ACC112 (cell line): Measurements from ENCODE around the gene RERE.
"Not testable (repeated sequence)": the region's sequence is repeated elsewhere in the genome, so short reads cannot be mapped to it uniquely, and the experiment has no call there.

Experiments
- H2AFZ ChIP-seq: fragments of 200-600 bp; sonication (generic); one replicate; pipeline ENCODE4 v1.6.0; 2017; ENCODE audit warnings: antibody characterized with exemption, low read length; ENCODE audit not compliant: unreplicated experiment
- H3K27ac ChIP-seq: fragments of 200-600 bp; sonication (generic); 2 replicates; pipeline ENCODE4 v1.5.1; 2014; ENCODE audit warnings: low read depth, mild to moderate bottlenecking, antibody characterized with exemption, low read length, moderate library complexity
- H3K27me3 ChIP-seq: fragments of 200-600 bp; sonication (generic); 2 replicates; pipeline ENCODE4 v1.6.1; 2014; ENCODE audit warnings: mild to moderate bottlenecking, antibody characterized with exemption, low read length, moderate library complexity, mixed read lengths; ENCODE audit not compliant: insufficient read depth
- H3K36me3 ChIP-seq: fragments of 200-600 bp; sonication (generic); 2 replicates; pipeline ENCODE4 v1.6.1; 2016; ENCODE audit warnings: mild to moderate bottlenecking, antibody characterized with exemption, low read length, moderate library complexity, mixed read lengths; ENCODE audit not compliant: insufficient read depth
- H3K4me1 ChIP-seq: fragments of 200-600 bp; sonication (generic); one replicate; pipeline ENCODE4 v1.6.1; 2016; ENCODE audit warnings: low read length, mixed read lengths; ENCODE audit not compliant: insufficient read depth, unreplicated experiment, control insufficient read depth
- H3K4me3 ChIP-seq: fragments of 200-600 bp; sonication (generic); 2 replicates; pipeline ENCODE4 v1.5.1; 2014; ENCODE audit warnings: mild to moderate bottlenecking, low read depth, low read length
- H3K79me2 ChIP-seq: fragments of 200-600 bp; sonication (generic); one replicate; pipeline ENCODE4 v1.6.0; 2016; ENCODE audit warnings: low read length; ENCODE audit not compliant: control insufficient read depth, unreplicated experiment, insufficient read depth

The RERE gene

GRCh38 chr1:8455700-8456307 is 361.6 kb downstream of the RERE start:
- H2AFZ ChIP-seq = no peak overlapping the region
- peak overlapping the region; percentile 49 for H3K27ac ChIP-seq
- no peak overlapping the region for H3K4me3 ChIP-seq
- H3K27me3 ChIP-seq = no peaks in the 10 kb centered on the region
- H3K4me1 ChIP-seq = peaks cover 16% of the 10 kb centered on the region
- no peaks in the 10 kb centered on the region; the same call in 1 of the 2 replicates for H3K36me3 ChIP-seq
- H3K79me2 ChIP-seq = no peaks in the 10 kb centered on the region

- Histone ChIP-seq H3K27me3 (no peaks in the 10 kb centered on the region), H3K27ac (no peak overlapping the region), H2AFZ (no peak overlapping the region), H3K36me3 (no peaks in the 10 kb centered on the region; the same call in 1 of the 2 replicates), H3K4me3 (no peak overlapping the region), H3K4me1 (peaks cover 13% of the 10 kb centered on the region), H3K79me2 (no peaks in the 10 kb centered on the region)
Observed at GRCh38 chr1:8450312-8450711, 367.1 kb downstream of the RERE start.

GRCh38 chr1:8448911-8449661 is 368.4 kb downstream of the RERE start:
- Histone ChIP-seq H2AFZ (peak overlapping the region; percentile 43), H3K27ac (peak overlapping the region; percentile 37), H3K79me2 (no peaks in the 10 kb centered on the region), H3K4me1 (peaks cover 13% of the 10 kb centered on the region), H3K36me3 (no peaks in the 10 kb centered on the region; the same call in 1 of the 2 replicates), H3K27me3 (no peaks in the 10 kb centered on the region), H3K4me3 (peak overlapping the region; percentile 66)

- H3K4me1 ChIP-seq = peaks cover 13% of the 10 kb centered on the region
Observed at GRCh38 chr1:8448505-8448904, 368.9 kb downstream of the RERE start.

GRCh38 chr1:8447616-8448150 is 369.8 kb downstream of the RERE start:
- Histone ChIP-seq H3K36me3 (no peaks in the 10 kb centered on the region; the same call in 1 of the 2 replicates), H2AFZ (no peak overlapping the region), H3K4me1 (peaks cover 13% of the 10 kb centered on the region), H3K4me3 (no peak overlapping the region), H3K79me2 (no peaks in the 10 kb centered on the region), H3K27ac (no peak overlapping the region), H3K27me3 (no peaks in the 10 kb centered on the region)

More at GRCh38 chr1:8448505-8448904, 368.9 kb downstream of the RERE start:
- H3K27me3 ChIP-seq, H3K27ac ChIP-seq, H2AFZ ChIP-seq, H3K36me3 ChIP-seq, H3K79me2 ChIP-seq: not testable (repeated sequence)
- peak overlapping the region; percentile 66; the same call in 1 of the 2 replicates for H3K4me3 ChIP-seq

GRCh38 chr1:8446119-8446518 is 371.3 kb downstream of the RERE start:
- H3K36me3 ChIP-seq, H3K79me2 ChIP-seq, H3K27me3 ChIP-seq, H3K27ac ChIP-seq, H2AFZ ChIP-seq, H3K4me3 ChIP-seq: not testable (repeated sequence)
- H3K4me1 ChIP-seq = peaks cover 13% of the 10 kb centered on the region

- no peaks in the 10 kb centered on the region for H3K36me3 ChIP-seq
- H3K27me3 ChIP-seq = no peaks in the 10 kb centered on the region
- H3K27ac ChIP-seq = no peak overlapping the region
- H3K4me1 ChIP-seq = peaks cover 8% of the 10 kb centered on the region
- H3K79me2 ChIP-seq = no peaks in the 10 kb centered on the region
- H2AFZ ChIP-seq = no peak overlapping the region
- no peak overlapping the region for H3K4me3 ChIP-seq
Observed at GRCh38 chr1:8443558-8444194, 373.8 kb downstream of the RERE start.

- no peaks in the 10 kb centered on the region for H3K36me3 ChIP-seq
- no peak overlapping the region for H2AFZ ChIP-seq
- peaks cover 8% of the 10 kb centered on the region for H3K4me1 ChIP-seq
- H3K4me3 ChIP-seq = no peak overlapping the region
- no peak overlapping the region for H3K27ac ChIP-seq
- no peaks in the 10 kb centered on the region for H3K27me3 ChIP-seq
- H3K79me2 ChIP-seq = no peaks in the 10 kb centered on the region
Observed at GRCh38 chr1:8441426-8441825, 376.0 kb downstream of the RERE start.

GRCh38 chr1:8439015-8439702 is 378.3 kb downstream of the RERE start:
- Histone ChIP-seq H3K27me3 (no peaks in the 10 kb centered on the region), H3K36me3 (no peaks in the 10 kb centered on the region), H2AFZ (no peak overlapping the region), H3K4me3 (no peak overlapping the region), H3K4me1 (peaks cover 8% of the 10 kb centered on the region), H3K27ac (peak overlapping the region; percentile 59), H3K79me2 (no peaks in the 10 kb centered on the region)

GRCh38 chr1:8438489-8438888 is 379.0 kb downstream of the RERE start:
- peaks cover 8% of the 10 kb centered on the region for H3K4me1 ChIP-seq
- peak overlapping the region; percentile 59; the same call in 1 of the 2 replicates for H3K27ac ChIP-seq
- no peak overlapping the region for H2AFZ ChIP-seq
- no peak overlapping the region for H3K4me3 ChIP-seq
- H3K79me2 ChIP-seq = no peaks in the 10 kb centered on the region
- H3K27me3 ChIP-seq = no peaks in the 10 kb centered on the region
- H3K36me3 ChIP-seq = no peaks in the 10 kb centered on the region
